GM18951 (cell line): ENCODE results near the gene SLC13A5.
"Not testable (repeated sequence)": the region's sequence is repeated elsewhere in the genome, so short reads cannot be mapped to it uniquely, and the experiment has no call there.

Source experiments
- POLR2A ChIP-seq: IDR thresholded peaks from 4 replicates; pipeline ENCODE4 v1.6.1; 2011; ENCODE audit warnings: mild to moderate bottlenecking; ENCODE audit not compliant: insufficient read length, insufficient read depth; ENCODE audit errors: extremely low read depth
- in situ Hi-C: fragments of 300-500 bp; cut with MboI; formaldehyde crosslinking; loops from one replicate; pipeline ENCODE4 v1.12.0; 2022; ENCODE audit warnings: low sequenced_read_pairs, mixed read lengths, inconsistent platforms; ENCODE audit not compliant: unreplicated experiment

SLC13A5 gene

DNA sequence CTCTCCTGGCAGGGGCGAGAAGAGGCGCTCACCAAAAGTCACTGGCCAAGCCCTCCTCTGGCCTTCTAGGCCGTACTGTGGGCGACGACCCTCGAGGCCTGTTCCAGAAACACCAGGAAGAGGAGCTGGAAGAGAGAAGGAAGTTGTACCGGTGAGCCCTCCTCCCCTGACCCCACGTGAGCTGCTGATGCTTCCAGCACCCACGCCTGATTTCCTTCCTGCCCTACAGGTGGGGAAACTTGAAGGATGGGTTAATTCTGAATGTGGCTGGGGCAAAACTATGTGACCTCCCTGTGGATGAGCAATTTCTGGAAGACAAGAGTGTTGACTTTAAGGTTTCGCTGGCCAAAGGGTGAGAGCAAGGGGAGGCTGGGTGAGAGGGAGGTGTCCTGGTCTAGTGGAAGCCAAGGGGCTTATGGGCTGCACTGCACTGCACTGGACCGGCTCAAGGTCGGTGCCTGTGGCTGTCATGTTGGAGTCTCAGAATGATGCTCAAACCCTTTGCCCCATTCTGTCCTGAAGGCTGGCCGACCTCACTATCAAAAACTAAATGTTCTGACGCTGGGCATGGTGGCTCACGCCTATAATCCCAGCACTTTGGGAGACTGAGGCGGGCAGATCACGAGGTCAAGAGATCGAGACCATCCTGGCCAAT is 55.4 kb downstream of the SLC13A5 start:
- TF ChIP-seq POLR2A = no peak
- in situ Hi-C loops = no loop called here

DNA sequence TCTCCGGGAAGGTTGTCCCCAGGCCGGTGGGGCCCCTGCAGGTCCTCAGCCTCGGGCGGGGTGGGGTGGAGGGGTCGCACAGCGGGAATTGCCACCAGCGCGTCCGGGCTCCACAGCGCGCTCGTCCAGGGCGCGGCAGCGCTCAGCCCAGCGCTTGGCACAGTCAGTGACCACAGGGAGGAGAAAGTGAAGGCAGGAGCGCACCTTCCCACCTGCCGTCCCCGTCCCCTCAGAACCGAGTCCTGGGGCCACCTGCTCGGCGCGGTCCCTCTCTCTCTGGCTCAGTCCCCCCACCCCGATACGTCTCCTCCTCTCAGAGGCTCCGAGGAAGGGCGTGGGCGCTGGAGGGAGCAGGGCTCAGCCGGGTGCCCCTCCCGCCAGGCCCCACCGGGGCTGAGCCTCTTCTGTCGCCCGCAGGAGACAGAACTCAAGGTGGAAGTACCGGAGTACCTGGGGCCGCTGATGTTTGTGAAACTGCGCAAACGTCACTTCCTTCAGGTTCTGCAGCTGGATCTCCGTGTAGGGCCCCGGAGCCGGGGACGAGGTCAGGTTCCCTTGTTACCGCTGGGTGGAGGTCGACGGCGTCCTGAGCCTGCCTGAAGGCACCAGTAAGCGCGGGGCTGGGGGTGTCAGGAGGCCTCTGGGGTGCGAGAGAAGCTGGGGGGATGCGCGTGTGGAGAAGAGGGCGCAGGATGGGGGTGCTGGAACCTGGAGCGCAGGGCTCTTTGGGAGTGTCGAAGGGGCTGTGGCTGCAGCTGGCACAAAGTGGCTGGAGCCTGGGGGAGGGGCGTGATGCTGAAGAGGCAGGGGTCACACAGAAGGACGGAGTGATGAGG is 56.2 kb downstream of the SLC13A5 start:
- in situ Hi-C loops = not testable (repeated sequence)
- peak; percentile 10 for TF ChIP-seq POLR2A

DNA sequence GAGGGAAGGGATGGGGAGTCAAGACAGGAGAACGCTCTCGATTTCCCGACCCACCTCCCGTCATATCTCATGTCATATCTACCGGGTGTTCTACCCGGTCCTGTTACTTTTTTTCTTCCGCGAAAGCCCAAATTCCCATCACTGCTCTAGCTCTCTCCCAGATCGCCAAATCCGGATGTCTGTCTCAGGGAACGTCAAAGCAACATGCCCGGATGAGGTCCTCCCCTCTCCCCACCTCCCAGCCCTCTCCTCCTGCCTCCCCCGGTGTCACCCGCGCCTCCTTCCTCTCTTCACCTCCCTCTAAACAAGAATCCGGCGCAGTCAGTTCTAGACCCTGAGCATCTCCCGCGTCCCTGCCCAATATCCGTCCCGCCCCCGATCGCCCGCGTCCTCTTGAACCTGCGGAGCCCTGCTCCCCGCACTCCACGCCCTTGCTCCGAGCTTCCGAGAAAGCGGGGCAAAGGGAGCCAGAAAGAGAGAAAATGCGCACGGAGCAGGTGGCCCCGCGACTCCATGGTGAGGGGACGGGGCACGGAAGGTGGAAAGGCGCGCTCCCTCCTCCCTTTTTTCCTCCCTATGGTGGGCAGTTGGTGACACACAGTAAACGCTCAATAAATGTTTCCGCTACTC is 57.3 kb downstream of the SLC13A5 start:
- in situ Hi-C loops = not testable (repeated sequence)

DNA sequence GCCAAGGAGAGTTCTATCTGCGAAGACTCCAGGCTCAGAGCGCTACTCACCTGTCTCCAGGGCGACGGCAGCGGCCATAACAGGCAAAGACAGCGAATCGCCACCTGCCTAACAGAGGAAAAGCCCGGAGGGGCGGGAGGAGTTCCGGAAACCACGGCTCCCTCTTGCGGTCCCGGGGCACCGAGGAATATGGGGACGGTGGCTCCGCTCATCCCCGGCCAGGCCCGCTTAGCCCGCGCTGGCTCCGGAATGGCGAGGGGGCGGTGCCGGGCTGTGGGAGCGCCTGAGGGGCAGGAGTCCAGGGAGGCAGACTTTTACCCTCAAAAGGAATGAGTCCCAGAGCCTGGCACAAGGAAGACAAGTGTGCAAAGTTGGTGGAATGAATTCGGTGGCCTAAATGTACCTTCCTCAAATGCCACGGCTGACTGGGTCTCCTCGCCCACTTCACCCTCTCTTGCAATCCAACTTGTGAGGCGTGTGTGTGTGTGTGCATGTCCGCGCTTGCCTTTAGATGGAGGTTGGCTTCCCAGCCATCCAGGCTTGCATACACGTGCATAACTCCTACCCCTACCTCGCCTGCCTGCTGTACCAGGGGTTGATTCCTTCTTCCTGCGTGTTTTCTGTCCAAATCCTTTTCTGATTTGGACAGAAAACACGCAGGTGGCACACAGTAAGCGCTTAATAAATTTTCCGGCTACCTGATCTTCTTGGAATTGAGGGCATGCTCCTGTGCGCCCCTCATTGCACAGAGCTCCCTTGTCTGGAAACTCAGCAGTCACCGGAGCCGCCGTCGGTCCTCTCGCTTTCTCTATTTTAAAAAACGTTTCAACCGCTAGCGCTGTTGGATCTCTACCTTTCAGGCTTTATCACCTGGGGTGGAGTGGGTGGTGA is 58.1 kb downstream of the SLC13A5 start:
- in situ Hi-C loops = no loop called here

DNA sequence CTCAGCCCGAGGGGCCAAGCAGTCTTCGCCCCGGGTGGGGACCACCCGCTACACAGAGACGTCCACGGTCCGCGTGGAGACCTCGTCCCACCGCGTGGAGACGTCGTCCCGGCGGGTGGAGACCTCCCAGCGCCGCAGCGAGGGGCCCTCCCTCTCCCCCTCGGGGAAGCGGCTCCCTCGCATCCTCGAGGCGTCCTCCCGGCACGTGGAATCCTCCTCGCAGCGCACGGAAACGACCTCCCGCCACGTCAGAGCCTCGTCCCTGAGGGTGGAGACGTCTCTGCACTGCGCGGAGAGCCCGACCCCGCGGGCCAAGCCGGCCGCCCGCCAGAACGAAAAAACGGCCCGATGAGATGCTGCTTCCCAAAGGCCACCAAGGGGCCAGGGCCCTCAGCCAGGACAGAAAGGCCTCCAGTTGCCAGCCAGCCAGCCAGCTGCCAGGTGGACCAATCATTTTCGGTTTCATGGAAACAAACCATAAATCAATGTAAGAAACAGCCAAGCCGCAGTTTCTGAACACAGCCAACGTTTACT is 61.2 kb downstream of the SLC13A5 start:
- in situ Hi-C loops = no loop called here
- TF ChIP-seq POLR2A = no peak

More for the DNA sequence above, 58.1 kb downstream of the SLC13A5 start:
- no peak for TF ChIP-seq POLR2A

DNA sequence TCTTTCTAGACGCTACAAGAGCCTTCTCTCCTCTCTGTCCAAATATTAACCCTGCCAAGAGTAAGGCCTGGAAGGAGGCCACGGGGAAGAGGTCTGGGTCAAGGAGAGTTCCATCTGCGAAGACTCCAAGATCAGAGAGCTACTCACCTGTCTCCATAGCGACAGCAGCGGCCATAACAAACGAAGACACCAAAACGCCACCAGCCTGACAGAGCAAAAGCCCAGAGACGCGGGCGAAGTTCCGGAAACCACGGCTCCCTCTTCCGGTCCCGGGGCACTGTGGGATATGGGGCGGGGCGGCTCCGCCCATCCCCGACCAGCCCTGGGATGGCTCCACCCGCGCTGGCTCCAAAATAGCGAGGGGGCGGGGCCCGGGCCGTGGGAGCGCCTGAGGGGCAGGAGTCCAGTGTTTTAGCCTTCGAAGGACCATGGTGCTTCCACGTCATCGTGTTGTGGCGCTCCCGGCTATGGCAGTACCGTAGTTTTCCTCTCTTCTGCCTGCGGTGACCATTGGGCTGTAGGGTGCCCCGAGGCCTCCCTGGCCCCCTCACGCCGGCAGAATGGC is 61.7 kb downstream of the SLC13A5 start, which contains the start of the genes C17orf100 and MED31:
Gene C17orf100, plus strand, starts transcription at position 409 of the 565 bp plus-strand sequence. Its CDS starts 152 bp downstream, at position 561.
Gene MED31, minus strand, starts transcription at position 252 of the 565 bp plus-strand sequence. Its CDS starts 77 bp downstream, at position 175.
- peak; percentile 77 for TF ChIP-seq POLR2A
- in situ Hi-C loops = no loop called here

DNA sequence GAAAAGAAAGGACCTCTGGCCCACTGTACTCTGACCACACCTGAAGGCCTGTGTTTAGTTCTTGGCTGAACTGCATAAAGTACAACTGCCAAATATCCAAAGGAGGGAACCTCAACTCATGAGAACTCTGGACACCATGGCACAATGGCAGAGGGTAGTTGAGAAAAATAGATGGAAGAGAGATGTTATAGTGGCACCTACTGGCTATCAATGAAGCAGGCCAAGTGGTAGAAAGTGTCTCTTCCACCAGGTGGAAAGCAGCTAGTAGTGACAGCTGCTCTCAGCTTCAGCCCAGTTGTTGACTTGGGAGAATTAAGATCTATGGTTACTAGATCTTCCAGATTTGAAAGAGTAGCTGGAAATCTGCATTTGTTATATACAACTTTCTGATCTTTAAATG is 65.0 kb downstream of the SLC13A5 start:
- TF ChIP-seq POLR2A = no peak
- in situ Hi-C loops = no loop called here

DNA sequence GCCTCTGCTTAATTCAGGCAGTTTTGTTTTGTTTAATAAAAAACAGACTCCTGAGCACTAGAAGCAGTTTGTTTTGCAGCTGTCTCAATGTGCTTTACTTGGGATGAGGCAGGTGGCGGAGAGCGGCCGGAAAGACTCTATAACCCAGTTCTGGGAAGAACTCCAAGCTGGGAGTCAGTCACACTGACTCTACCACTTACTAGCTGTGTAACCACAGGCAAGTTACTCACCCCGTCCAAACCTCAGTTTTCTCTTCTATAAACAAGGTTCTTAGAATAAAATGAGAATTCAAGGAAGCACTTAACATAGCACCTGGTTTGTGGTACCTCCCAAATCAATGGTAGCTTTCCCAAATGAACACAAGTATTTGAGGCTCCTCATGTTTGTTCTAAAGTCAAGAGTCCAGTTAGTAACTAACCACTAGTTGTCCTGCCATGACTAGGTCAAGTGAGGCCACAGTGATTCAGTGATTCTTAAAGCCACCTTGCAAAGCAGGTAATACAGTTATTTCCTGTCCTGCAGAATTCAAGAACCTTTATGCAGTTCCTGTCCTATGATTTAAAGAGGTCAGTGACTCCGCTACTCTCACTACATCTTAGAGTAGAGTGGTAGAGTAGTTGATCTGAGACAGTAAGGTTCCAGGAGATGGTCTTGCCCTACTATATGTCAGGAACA is 69.6 kb downstream of the SLC13A5 start:
- in situ Hi-C loops = no loop called here
- no peak for TF ChIP-seq POLR2A

DNA sequence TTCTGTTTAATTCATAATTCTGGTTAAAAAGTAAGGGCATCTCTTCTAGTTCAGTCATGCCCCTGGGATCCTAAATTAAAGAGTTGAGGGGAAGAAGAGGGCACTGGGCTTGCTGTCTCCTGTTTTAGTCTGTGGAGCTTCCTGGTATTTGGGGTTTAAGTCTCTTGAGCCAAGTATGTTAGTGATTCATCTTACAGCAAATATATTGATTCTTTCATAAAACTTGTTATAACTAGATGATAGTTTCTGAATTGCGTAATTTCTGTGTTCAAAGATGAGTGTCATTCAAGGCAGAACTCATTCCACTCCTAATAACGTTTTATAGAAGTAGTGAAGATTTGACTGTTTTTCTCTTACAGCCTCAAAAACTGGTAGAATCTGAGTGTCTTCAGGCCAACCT is 70.6 kb downstream of the SLC13A5 start:
- in situ Hi-C loops = no loop called here
- no peak for TF ChIP-seq POLR2A

DNA sequence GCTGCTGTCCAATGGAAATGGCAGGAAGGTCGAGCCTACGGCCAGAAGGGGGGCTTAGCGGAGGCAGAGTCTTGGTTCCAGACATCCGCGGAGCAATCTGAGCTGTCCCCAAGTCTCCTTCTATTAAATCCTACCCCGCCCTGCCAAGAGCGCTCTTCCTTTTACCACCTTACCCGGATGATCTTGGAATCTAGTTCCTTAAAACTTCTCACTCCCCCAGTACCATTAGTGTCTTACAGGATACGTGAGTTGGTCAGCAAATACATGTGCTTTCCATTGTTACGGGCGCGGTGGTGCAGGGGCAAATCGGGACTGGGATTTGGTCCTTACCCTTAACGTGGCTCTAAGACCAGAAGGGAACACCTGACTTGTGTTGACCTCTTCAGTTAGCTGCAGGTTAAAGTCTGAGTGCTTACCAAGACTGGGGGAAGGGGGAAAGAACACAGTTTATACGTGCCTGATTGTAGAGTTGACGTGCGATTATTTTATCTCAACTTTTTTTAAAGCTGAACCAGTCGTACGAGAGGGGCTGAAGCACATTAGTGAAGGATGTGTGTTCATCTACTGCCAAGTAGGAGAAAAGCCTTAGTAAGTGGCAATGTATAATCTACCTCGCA is 71.8 kb downstream of the SLC13A5 start:
- in situ Hi-C loops = no loop called here
- no peak for TF ChIP-seq POLR2A

DNA sequence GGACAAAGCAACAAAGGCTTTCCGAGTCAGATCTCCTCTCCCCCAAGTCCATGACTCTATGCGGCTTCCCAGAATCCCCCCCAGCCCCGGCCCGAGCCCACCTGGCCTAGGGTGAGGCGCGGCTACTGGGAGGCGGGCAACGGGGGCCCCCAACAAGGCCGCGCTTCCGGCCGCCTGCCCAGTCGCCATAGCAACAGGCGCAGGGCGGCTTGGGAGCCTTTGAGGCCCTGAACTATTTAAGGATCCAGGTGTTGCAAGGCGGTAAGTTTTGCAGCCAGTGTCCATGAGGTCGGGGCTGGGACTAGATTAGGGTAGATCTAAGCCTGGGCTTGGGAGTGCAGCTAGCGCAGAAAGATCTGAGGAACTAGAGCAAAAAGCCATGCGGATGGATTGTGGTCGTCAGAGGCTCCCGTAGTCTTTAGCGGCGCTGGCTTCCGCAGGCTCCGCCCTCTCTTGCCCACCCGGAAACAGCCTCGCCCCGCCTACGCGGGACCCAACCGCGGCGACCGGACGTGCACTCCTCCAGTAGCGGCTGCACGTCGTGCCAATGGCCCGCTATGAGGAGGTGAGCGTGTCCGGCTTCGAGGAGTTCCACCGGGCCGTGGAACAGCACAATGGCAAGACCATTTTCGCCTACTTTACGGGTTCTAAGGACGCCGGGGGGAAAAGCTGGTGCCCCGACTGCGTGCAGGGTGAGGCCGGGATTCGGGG is 72.5 kb downstream of the SLC13A5 start, which contains the start of the genes KIAA0753 and TXNDC17:
Gene KIAA0753, minus strand, starts transcription at position 176 of the 711 bp plus-strand sequence. CDS start 5,608 bp downstream, outside the sequence.
Gene TXNDC17, plus strand, starts transcription at position 525 of the 711 bp plus-strand sequence. Its CDS starts 23 bp downstream, at position 548.
- peak; percentile 98 for TF ChIP-seq POLR2A
- in situ Hi-C loops = no loop called here
